ENCODE measurements around the gene DDIT4. TPM values are rescaled to one million over a fixed set of nuclear protein-coding genes. Genes with fewer than 3 reads are reported as not detected.

DDIT4 gene
- total RNA-seq, 1 experiment from 2014 or later: 462 TPM

- DNase-seq (ENCODE audit: low read depth, low spot score): no peak
- Histone ChIP-seq H3K27me3 (ENCODE audit: insufficient read depth, low read length) (no peaks in the 10 kb centered on the region), H3K4me2 (ENCODE audit: low read length) (peak overlapping the region; percentile 52), H4K20me1 (ENCODE audit: insufficient read depth) (no peaks in the 10 kb centered on the region), H3K4me3 (replicated peaks in 1 of 2; ENCODE audit: low read depth in 1 of 2, low read length in 2 of 2) (no peak overlapping the region), H3K36me3 (ENCODE audit: control insufficient read depth in 1 of 2, insufficient read depth in 2 of 2, low read length in 2 of 2) (no peaks in the 10 kb centered on the region), H3K9ac (ENCODE audit: low read length) (peak overlapping the region; percentile 22; the same call in 1 of the 2 replicates), H3K9me3 (ENCODE audit: control insufficient read depth in 1 of 2, insufficient read depth in 1 of 2, low read depth in 1 of 2, low read length in 2 of 2) (no peaks in the 10 kb centered on the region), H3K27ac (ENCODE audit: low read depth, low read length) (peak overlapping the region; percentile 38; the same call in 1 of the 2 replicates), H3K4me1 (ENCODE audit: control insufficient read depth in 1 of 2, insufficient read depth in 2 of 2, low read length in 2 of 2) (peaks cover 35 to 60% of the 10 kb centered on the region in 2 experiments), H3K79me2 (ENCODE audit: insufficient read depth, low read length) (no peaks in the 10 kb centered on the region), H3K9me2 (ENCODE audit: insufficient read depth) (no peaks in the 10 kb centered on the region), H2AFZ (ENCODE audit: low read depth, low read length, poor library complexity, severe bottlenecking) (peak overlapping the region; percentile 84)
- intact Hi-C loops (cut with micrococcal nuclease): no loop called here
- ChIA-PET RAD21 (ENCODE audit: low non-redundant PET in 1 of 2, low total read pairs in 2 of 2, uncharacterized antibody in 2 of 2, unreplicated experiment in 2 of 2) (no interaction called here), POLR2A (interaction anchor here (1.2 to 6.4 kb wide), 4 partner anchors 9 to 37 kb away, joined by 4 to 69 read pairs (median 4); no protein-coding TSS in a partner anchor), CTCF (no interaction called here)
- TF ChIP-seq SP1 (IDR thresholded peaks at IDR 0.05; ENCODE audit: low read depth): no peak
- TF ChIP-seq ZBTB33 (IDR thresholded peaks at IDR 0.05; ENCODE audit: extremely low read depth, insufficient replicate concordance, low read length): no peak
- TF ChIP-seq CTCF (IDR thresholded peaks at IDR 0.05 in 2 of 3, conservative IDR thresholded peaks at IDR 0.05 in 1 of 3; ENCODE audit: borderline replicate concordance in 1 of 3, insufficient read depth in 1 of 3, low read depth in 2 of 3, low read length in 2 of 3): no peak
- no peak for TF ChIP-seq EZH2phosphoT487 (IDR thresholded peaks at IDR 0.05; ENCODE audit: borderline replicate concordance)
- TF ChIP-seq TCF7L2 (IDR thresholded peaks at IDR 0.05; ENCODE audit: borderline replicate concordance, extremely low read depth, insufficient read depth, insufficient read length): peak; percentile 17
- no peak for TF ChIP-seq ZNF274 (IDR thresholded peaks at IDR 0.05; ENCODE audit: low read depth, low read length)
- TF ChIP-seq YY1 (IDR thresholded peaks at IDR 0.05; ENCODE audit: extremely low read depth, insufficient replicate concordance, low read depth, low read length): no peak
- peak; percentile 31 for ATAC-seq
- BruUV-seq (replicated peaks): no TSS peak
Measured at GRCh38 chr10:72310241-72310633, 36.5 kb downstream of the DDIT4 start.

All from HCT116 (cell line).